HepG2 (cell line): Measurements from ENCODE around the gene TBKBP1. TPM values are rescaled to one million over a fixed set of nuclear protein-coding genes. Genes with fewer than 3 reads are reported as not detected.

Source experiments
- ATF1 ChIP-seq: IDR thresholded peaks from 2 replicates; pipeline ENCODE4 v1.6.1; 2016; ENCODE audit warnings: mild to moderate bottlenecking, control low read depth
- ESRRA ChIP-seq: sonication (generic); formaldehyde crosslinking; IDR thresholded peaks from 2 replicates; pipeline ENCODE4 v1.5.1; 2020; ENCODE audit warnings: mild to moderate bottlenecking, low read depth, missing genetic modification reagents
- FOXA3 ChIP-seq: IDR thresholded peaks from 2 replicates; pipeline ENCODE4 v1.6.1; 2016; ENCODE audit warnings: missing genetic modification reagents, missing compliant biosample characterization
- GABPA ChIP-seq, 2 experiments: IDR thresholded peaks; 2 replicates each; pipeline ENCODE4 v1.6.1; 2011 to 2016; ENCODE audit warnings: low read depth in 2 of 2, low read length in 1 of 2, missing biosample characterization in 1 of 2, missing genetic modification characterization in 1 of 2
- GATAD1 ChIP-seq: IDR thresholded peaks from 2 replicates; pipeline ENCODE4 v1.6.1; 2016; ENCODE audit warnings: missing genetic modification reagents, missing compliant biosample characterization
- GLI4 ChIP-seq: sonication (generic); formaldehyde crosslinking; IDR thresholded peaks from 2 replicates; pipeline ENCODE4 v1.5.1; 2020; ENCODE audit warnings: missing genetic modification reagents, mild to moderate bottlenecking, moderate library complexity, borderline replicate concordance
- IKZF4 ChIP-seq: sonication (generic); formaldehyde crosslinking; IDR thresholded peaks from 2 replicates; pipeline ENCODE4 v1.5.1; 2020; ENCODE audit warnings: borderline replicate concordance, mild to moderate bottlenecking, low read depth, missing genetic modification reagents; ENCODE audit errors: not compliant biosample characterization
- IRF2 ChIP-seq: IDR thresholded peaks from 2 replicates; pipeline ENCODE4 v1.6.1; 2018; ENCODE audit warnings: missing genetic modification reagents, missing compliant biosample characterization
- MYPOP ChIP-seq: sonication (generic); formaldehyde crosslinking; IDR thresholded peaks from 2 replicates; pipeline ENCODE4 v1.8.1; 2023; ENCODE audit warnings: mild to moderate bottlenecking, moderate library complexity, missing genetic modification reagents
- NCOA2 ChIP-seq: sonication (generic); formaldehyde crosslinking; IDR thresholded peaks from 2 replicates; pipeline ENCODE4 v1.8.0; 2022; ENCODE audit warnings: inconsistent platforms
- NCOA5 ChIP-seq: sonication (generic); formaldehyde crosslinking; IDR thresholded peaks from 2 replicates; pipeline ENCODE4 v1.4.0; 2020; ENCODE audit warnings: missing genetic modification reagents
- NFIC ChIP-seq: IDR thresholded peaks from 2 replicates; pipeline ENCODE4 v1.6.1; 2012; ENCODE audit warnings: mild to moderate bottlenecking, low read length, inconsistent platforms
- SOX6 ChIP-seq, 2 experiments: fragments of 450-650 bp in 1 of 2; sonication (generic) in 1 of 2; formaldehyde crosslinking in 1 of 2; IDR thresholded peaks; 2 replicates each; pipeline versions ENCODE4 v1.4.0 to v1.6.1; 2017 to 2020; ENCODE audit warnings: antibody characterized with exemption in 1 of 2, mild to moderate bottlenecking in 1 of 2, missing genetic modification reagents in 1 of 2
- TARDBP ChIP-seq: sonication (generic); formaldehyde crosslinking; IDR thresholded peaks from 2 replicates; pipeline ENCODE4 v1.8.0; 2022; ENCODE audit warnings: mild to moderate bottlenecking, missing genetic modification reagents
- TCF12 ChIP-seq, 2 experiments: fragments of 450-650 bp in 1 of 2; sonication (generic) in 1 of 2; formaldehyde crosslinking in 1 of 2; IDR thresholded peaks; 2 replicates each; pipeline versions ENCODE4 v1.6.1 to v1.8.0; 2017 to 2022; ENCODE audit warnings: antibody characterized with exemption in 1 of 2, mild to moderate bottlenecking in 1 of 2, missing genetic modification reagents in 1 of 2, moderate library complexity in 1 of 2
- THRA ChIP-seq: sonication (generic); formaldehyde crosslinking; IDR thresholded peaks from 2 replicates; pipeline ENCODE4 v1.4.0; 2020; ENCODE audit warnings: missing genetic modification reagents, borderline replicate concordance
- ZBTB38 ChIP-seq: sonication (generic); formaldehyde crosslinking; IDR thresholded peaks from 2 replicates; pipeline ENCODE4 v1.5.1; 2020; ENCODE audit warnings: mild to moderate bottlenecking, missing genetic modification reagents
- ZMYM3 ChIP-seq: sonication (generic); formaldehyde crosslinking; IDR thresholded peaks from 2 replicates; pipeline ENCODE4 v1.5.1; 2020; ENCODE audit warnings: mild to moderate bottlenecking, missing genetic modification reagents
- ZNF3 ChIP-seq: IDR thresholded peaks from 2 replicates; pipeline ENCODE4 v1.7.0; 2017; ENCODE audit warnings: inconsistent platforms
- ZNF30 ChIP-seq: sonication (generic); formaldehyde crosslinking; IDR thresholded peaks from 2 replicates; pipeline ENCODE4 v1.5.0; 2020; ENCODE audit warnings: mild to moderate bottlenecking, missing genetic modification reagents
- polyA plus RNA-seq, 8 experiments: library from polyadenylated mRNA; depleted of rRNA in 3 of 8; stranded (reverse) in 7 of 8; unstranded in 1 of 8; fragments of >200 nt; fragmentation: Illumina TruSeq in 4 of 8; extraction: Trizol in 4 of 8; gene quantifications; 2 replicates each; pipeline versions ENCODE4 v1.2.1 to v1.2.3, GENCODE V29; 2011 to 2016; ENCODE audit warnings: low read depth in 4 of 8, missing spikeins in 1 of 8, mixed read lengths in 1 of 8; ENCODE audit not compliant: insufficient read depth in 1 of 8
- total RNA-seq, 5 experiments: library from RNA; depleted of rRNA; stranded (reverse); fragments of >200 nt; fragmentation: Illumina TruSeq; extraction: Trizol; gene quantifications; 2 replicates each; pipeline ENCODE4 v1.2.3, GENCODE V29; 2016; ENCODE audit warnings: low read depth in 1 of 5
- TF ChIP-seq, protein P1 (sequence below): IDR thresholded peaks from 2 replicates; pipeline ENCODE4 v1.6.1; 2012; ENCODE audit warnings: low read depth, low read length, improper control_type of control experiment

Gene TBKBP1
- total and polyA plus RNA-seq, 2 of the 13 experiments (the other 11 are each of a cell fraction or from before 2014, with no cell fraction given): 2.6 to 7.0 TPM

- TF ChIP-seq MYPOP (CRISPR knock-in tag) (peak; percentile 46; the same call in 1 of the 2 replicates), IKZF4 (CRISPR knock-in tag) (no peak), TARDBP (CRISPR knock-in tag) (peak; percentile 32; the same call in 1 of the 2 replicates), ZBTB38 (no peak), NFIC (peak; percentile 36; the same call in 1 of the 2 replicates), TCF12 (IDR thresholded peaks at IDR 0.05) (no peak), TCF12 (CRISPR knock-in tag; IDR thresholded peaks at IDR 0.05) (0 out of 2 replicates have a peak, but pooled peaks have one; percentile 15), NCOA2 (CRISPR knock-in tag) (peak; percentile 64), ATF1 (CRISPR knock-in tag) (peak; percentile 66; the same call in 1 of the 2 replicates), THRA (CRISPR knock-in tag) (peak; percentile 28; the same call in 1 of the 2 replicates), GABPA (IDR thresholded peaks at IDR 0.05; ENCODE audit: low read depth, low read length) (no peak), GABPA (CRISPR knock-in tag; IDR thresholded peaks at IDR 0.05; ENCODE audit: low read depth) (peak; percentile 39; the same call in 1 of the 2 replicates), ZMYM3 (CRISPR knock-in tag) (peak; percentile 72), GLI4 (CRISPR knock-in tag) (0 out of 2 replicates have a peak, but pooled peaks have one; percentile 19), GATAD1 (CRISPR knock-in tag) (peak; percentile 11; the same call in 1 of the 2 replicates), IRF2 (CRISPR knock-in tag) (peak; percentile 45; the same call in 1 of the 2 replicates), ZNF3 (CRISPR knock-in tag) (peak; percentile 64; the same call in 1 of the 2 replicates), SOX6 (IDR thresholded peaks at IDR 0.05) (no peak), SOX6 (CRISPR knock-in tag; IDR thresholded peaks at IDR 0.05) (peak; percentile 37; the same call in 1 of the 2 replicates), FOXA3 (CRISPR knock-in tag) (peak; percentile 74), ESRRA (CRISPR knock-in tag) (peak; percentile 88), NCOA5 (CRISPR knock-in tag) (no peak), ZNF30 (no peak)
- TF ChIP-seq, protein P1, sequence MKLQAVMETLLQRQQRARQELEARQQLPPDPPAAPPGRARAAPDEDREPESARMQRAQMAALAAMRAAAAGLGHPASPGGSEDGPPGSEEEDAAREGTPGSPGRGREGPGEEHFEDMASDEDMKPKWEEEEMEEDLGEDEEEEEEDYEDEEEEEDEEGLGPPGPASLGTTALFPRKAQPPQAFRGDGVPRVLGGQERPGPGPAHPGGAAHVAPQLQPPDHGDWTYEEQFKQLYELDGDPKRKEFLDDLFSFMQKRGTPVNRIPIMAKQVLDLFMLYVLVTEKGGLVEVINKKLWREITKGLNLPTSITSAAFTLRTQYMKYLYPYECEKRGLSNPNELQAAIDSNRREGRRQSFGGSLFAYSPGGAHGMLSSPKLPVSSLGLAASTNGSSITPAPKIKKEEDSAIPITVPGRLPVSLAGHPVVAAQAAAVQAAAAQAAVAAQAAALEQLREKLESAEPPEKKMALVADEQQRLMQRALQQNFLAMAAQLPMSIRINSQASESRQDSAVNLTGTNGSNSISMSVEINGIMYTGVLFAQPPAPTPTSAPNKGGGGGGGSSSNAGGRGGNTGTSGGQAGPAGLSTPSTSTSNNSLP: peak; percentile 91
These were observed 7.2 kb upstream of the TBKBP1 start (continued) for GRCh38 chr17:47686664-47687327.
